Measurements from ENCODE around the gene MAN1C1.
"Not testable (repeated sequence)": the region's sequence is repeated elsewhere in the genome, so short reads cannot be mapped to it uniquely, and the experiment has no call there.

GRCh38 chr1:25662959-25663358 is 46.4 kb downstream of the MAN1C1 start:
- TF ChIP-seq CTCF (conservative IDR thresholded peaks at IDR 0.05 in 1 of 2, IDR thresholded peaks at IDR 0.05 in 1 of 2; ENCODE audit: extremely low read depth in 1 of 2, insufficient read depth in 1 of 2, low read depth in 1 of 2, low read length in 2 of 2); EZH2 (IDR thresholded peaks at IDR 0.05; ENCODE audit: borderline replicate concordance, low read length): not testable (repeated sequence)
